ENCODE data around the gene RPS6KA2.

Gene RPS6KA2

DNA sequence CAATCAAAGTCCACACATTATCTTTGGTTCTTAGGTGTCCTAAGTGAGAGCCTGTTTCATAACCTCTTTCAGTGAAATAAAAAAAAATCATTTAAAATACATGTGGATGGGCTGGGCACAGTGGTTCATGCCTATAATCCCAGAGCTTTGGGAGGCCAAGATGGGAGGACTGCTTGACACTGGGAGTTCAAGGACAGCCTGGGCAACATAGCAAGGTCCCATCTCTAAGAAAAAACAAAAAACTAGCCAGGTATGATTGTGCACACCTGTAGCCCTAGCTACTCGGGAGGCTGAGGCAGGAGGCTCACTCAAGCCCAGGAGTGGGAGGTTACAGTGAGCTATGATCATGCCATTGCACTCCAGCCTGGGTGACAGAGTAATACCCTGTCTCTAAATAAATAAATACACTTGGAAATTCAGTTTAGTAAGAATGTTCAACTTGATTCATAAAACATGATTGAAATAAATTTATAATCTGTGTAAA is 247.9 kb downstream of the RPS6KA2 start:
- DNase-seq, result no peak
- H3K4me3 ChIP-seq, result no peak overlapping the region
- H3K9me3 ChIP-seq, result no peaks in the 10 kb centered on the region
- H3K4me1 ChIP-seq, result peaks cover 0 to 31% (median 19%) of the 10 kb centered on the region in 4 donors
- no peak overlapping the region for H3K27ac ChIP-seq
- TF ChIP-seq, protein P1, sequence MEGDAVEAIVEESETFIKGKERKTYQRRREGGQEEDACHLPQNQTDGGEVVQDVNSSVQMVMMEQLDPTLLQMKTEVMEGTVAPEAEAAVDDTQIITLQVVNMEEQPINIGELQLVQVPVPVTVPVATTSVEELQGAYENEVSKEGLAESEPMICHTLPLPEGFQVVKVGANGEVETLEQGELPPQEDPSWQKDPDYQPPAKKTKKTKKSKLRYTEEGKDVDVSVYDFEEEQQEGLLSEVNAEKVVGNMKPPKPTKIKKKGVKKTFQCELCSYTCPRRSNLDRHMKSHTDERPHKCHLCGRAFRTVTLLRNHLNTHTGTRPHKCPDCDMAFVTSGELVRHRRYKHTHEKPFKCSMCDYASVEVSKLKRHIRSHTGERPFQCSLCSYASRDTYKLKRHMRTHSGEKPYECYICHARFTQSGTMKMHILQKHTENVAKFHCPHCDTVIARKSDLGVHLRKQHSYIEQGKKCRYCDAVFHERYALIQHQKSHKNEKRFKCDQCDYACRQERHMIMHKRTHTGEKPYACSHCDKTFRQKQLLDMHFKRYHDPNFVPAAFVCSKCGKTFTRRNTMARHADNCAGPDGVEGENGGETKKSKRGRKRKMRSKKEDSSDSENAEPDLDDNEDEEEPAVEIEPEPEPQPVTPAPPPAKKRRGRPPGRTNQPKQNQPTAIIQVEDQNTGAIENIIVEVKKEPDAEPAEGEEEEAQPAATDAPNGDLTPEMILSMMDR (IDR thresholded peaks at IDR 0.05), result no peak
- intact Hi-C loops (cut with DNase I; ENCODE audit: low total_unique reads), result no loop called here
- H3K36me3 ChIP-seq, result no peaks in the 10 kb centered on the region
- H3K27me3 ChIP-seq, result no peaks in the 10 kb centered on the region

DNA sequence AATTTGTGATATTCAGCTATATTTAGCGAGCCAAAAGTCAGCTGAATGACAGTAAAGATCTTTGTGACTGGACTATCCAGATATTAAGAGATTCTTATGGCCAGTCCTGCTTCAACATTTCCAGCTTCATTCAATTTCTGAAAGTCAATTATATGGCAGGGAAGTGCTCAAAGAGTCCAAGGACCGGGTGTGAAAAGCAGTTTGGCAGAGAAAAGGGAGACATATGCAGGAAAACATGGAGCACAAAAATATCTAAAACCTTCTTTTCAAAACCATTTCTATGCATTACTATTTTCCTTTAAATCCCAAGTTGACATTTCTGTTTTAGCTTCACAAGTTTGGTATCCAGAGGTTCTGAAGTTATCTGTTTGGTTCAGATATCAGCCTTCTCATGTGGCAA is 249.3 kb downstream of the RPS6KA2 start:
- no peaks in the 10 kb centered on the region for H3K27me3 ChIP-seq
- no peak overlapping the region for H3K4me3 ChIP-seq
- no peak for DNase-seq
- TF ChIP-seq, protein P1 (IDR thresholded peaks at IDR 0.05), result no peak
- no peak overlapping the region for H3K27ac ChIP-seq
- intact Hi-C loops (cut with DNase I; ENCODE audit: low total_unique reads), result no loop called here
- H3K4me1 ChIP-seq, result peaks cover 0 to 27% (median 14%) of the 10 kb centered on the region in 4 donors
- H3K36me3 ChIP-seq, result no peaks in the 10 kb centered on the region
- H3K9me3 ChIP-seq, result no peaks in the 10 kb centered on the region

DNA sequence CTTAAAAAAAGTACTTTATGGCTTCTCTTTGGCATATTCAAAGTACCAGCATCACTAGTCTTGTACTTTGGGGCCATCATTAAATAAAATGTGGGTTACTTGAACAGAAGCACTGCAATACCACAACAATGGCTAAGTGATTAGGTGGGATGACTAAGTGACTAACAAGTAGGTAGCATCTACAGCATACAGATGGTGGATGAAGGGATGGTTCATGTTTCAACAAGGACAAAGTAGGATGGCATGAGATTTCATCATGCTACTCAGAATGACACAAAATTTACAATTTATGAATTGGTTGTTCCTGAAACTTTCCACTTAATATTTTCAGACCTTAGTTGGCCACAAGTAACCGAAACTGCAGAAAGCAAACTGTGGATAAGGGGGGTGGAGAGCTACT is 252.0 kb downstream of the RPS6KA2 start:
- Histone ChIP-seq H3K9me3 (no peaks in the 10 kb centered on the region), H3K27me3 (no peaks in the 10 kb centered on the region), H3K4me1 (peaks cover 0 to 12% (median 7%) of the 10 kb centered on the region in 4 donors), H3K36me3 (peaks cover 0 to under 1% (median 0%) of the 10 kb centered on the region in 3 donors), H3K4me3 (no peak overlapping the region), H3K27ac (no peak overlapping the region)
- no peak for DNase-seq
- intact Hi-C loops (cut with DNase I; ENCODE audit: low total_unique reads), result no loop called here
- TF ChIP-seq, protein P1 (IDR thresholded peaks at IDR 0.05), result no peak

DNA sequence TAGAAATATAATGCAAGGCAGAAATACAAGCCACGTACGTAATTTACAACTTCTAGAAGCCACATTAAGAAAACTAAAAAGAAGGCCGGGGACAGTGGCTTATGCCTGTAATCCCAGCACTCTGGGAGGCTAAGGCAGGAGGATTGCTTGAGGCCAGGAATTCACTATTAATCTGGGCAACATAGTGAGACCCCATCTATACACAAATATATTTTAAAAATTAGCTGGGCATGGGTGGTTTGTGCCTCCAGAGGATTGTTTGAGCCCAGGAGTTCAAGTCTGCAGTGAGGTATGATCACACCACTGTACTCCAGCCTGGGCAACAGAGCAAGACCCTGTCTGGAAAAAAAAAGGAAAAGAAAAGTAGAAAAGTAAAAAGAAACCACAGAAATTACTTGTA is 256.6 kb downstream of the RPS6KA2 start:
- intact Hi-C loops (cut with DNase I; ENCODE audit: low total_unique reads), result no loop called here
- TF ChIP-seq, protein P1 (IDR thresholded peaks at IDR 0.05), result no peak
- no peaks in the 10 kb centered on the region for H3K9me3 ChIP-seq
- H3K27me3 ChIP-seq, result no peaks in the 10 kb centered on the region
- peaks cover 0 to 12% (median 4%) of the 10 kb centered on the region in 3 donors for H3K36me3 ChIP-seq
- no peak overlapping the region for H3K4me3 ChIP-seq
- H3K4me1 ChIP-seq, result peaks cover 0 to 6% (median 2%) of the 10 kb centered on the region in 4 donors
- no peak for DNase-seq
- H3K27ac ChIP-seq, result no peak overlapping the region

DNA sequence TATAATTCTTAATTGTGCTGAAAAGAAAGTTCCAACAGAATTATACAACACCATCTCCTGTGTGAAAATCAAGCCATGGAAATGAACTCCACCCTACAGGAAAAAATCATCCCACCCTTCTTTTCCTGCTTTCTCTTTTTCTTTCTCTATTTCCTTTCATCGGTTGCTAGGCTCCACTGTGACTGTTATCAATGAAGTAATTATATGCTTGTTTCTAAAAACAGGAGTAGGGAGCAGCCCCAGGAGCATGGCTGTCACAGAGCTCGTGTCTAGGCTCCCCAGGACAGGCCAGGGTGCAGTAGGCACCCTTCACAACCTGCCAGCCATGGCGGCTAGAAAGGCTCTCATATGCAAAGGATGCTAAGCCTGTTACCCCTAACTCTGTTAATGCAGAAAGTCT is 257.3 kb downstream of the RPS6KA2 start:
- no peak for DNase-seq
- Histone ChIP-seq H3K4me3 (no peak overlapping the region), H3K36me3 (peaks cover 0 to 15% (median 4%) of the 10 kb centered on the region in 3 donors), H3K9me3 (no peaks in the 10 kb centered on the region), H3K27ac (no peak overlapping the region), H3K4me1 (peaks cover 0 to 11% (median 4%) of the 10 kb centered on the region in 4 donors), H3K27me3 (no peaks in the 10 kb centered on the region)
- intact Hi-C loops (cut with DNase I; ENCODE audit: low total_unique reads), result no loop called here
- TF ChIP-seq, protein P1 (IDR thresholded peaks at IDR 0.05), result no peak

DNA sequence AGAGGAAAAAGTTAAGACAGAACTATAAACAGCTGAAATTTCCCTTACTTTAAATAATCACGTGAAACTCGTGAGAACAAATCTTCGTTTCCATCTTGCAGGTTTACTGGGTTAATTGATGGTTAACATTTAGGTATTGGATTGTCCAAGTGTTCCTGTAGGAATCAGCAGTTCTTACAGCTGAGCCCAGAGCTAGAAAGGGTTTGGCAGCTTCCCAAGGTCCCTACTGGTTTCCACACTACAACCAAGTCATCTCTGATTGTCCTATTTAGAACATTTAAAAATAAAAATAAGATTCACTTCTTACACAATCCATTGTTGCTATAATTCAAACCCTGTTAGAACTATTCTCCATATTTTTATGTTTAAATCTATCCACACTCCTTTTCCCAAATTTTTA is 260.1 kb downstream of the RPS6KA2 start:
- peaks cover 0 to 26% (median 10%) of the 10 kb centered on the region in 4 donors for H3K4me1 ChIP-seq

More for the DNA sequence above, 260.1 kb downstream of the RPS6KA2 start:
- TF ChIP-seq, protein P1 (IDR thresholded peaks at IDR 0.05), result no peak
- H3K36me3 ChIP-seq, result peaks cover 0 to 24% (median 4%) of the 10 kb centered on the region in 3 donors
- H3K9me3 ChIP-seq, result no peaks in the 10 kb centered on the region
- H3K27me3 ChIP-seq, result no peaks in the 10 kb centered on the region
- no peak overlapping the region for H3K27ac ChIP-seq
- no peak overlapping the region for H3K4me3 ChIP-seq
- intact Hi-C loops (cut with DNase I; ENCODE audit: low total_unique reads), result no loop called here
- no peak for DNase-seq
